ENCODE data around the gene ADAMTS17. TPM values are rescaled to one million over a fixed set of nuclear protein-coding genes. Genes with fewer than 3 reads are reported as not detected.

Gene ADAMTS17
- total RNA-seq, 1 donor from 2014 or later = 2.3 TPM

DNA sequence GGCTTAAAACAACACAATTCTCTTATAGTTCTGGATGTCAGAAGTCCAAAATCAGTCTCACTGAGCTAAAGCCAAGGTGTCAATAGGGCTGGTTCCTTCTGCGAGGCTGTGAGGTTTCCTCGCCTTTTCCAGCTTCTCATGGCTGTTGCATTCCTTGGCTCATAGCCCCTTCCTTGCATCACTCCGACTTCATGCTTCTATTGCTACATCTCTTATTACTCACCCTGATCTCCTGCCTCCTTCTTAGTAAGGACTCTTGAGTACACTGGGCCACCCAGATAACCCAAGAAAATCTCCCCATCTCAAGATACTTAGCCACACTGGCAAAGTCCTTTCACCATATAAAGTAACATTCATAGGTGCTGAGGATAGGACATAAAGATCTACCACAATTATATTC is 193.9 kb downstream of the ADAMTS17 start:
- TF ChIP-seq, protein P1, sequence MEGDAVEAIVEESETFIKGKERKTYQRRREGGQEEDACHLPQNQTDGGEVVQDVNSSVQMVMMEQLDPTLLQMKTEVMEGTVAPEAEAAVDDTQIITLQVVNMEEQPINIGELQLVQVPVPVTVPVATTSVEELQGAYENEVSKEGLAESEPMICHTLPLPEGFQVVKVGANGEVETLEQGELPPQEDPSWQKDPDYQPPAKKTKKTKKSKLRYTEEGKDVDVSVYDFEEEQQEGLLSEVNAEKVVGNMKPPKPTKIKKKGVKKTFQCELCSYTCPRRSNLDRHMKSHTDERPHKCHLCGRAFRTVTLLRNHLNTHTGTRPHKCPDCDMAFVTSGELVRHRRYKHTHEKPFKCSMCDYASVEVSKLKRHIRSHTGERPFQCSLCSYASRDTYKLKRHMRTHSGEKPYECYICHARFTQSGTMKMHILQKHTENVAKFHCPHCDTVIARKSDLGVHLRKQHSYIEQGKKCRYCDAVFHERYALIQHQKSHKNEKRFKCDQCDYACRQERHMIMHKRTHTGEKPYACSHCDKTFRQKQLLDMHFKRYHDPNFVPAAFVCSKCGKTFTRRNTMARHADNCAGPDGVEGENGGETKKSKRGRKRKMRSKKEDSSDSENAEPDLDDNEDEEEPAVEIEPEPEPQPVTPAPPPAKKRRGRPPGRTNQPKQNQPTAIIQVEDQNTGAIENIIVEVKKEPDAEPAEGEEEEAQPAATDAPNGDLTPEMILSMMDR (IDR thresholded peaks at IDR 0.05; ENCODE audit: insufficient read depth, low read length, poor library complexity, severe bottlenecking) = no peak
- Histone ChIP-seq H3K36me3 (ENCODE audit: control insufficient read depth, insufficient read depth, low read length) (no peaks in the 10 kb centered on the region), H3K4me3 (ENCODE audit: low read depth, low read length) (no peak overlapping the region), H3K27me3 (ENCODE audit: control insufficient read depth, insufficient read depth, low read length) (no peaks in the 10 kb centered on the region)
- no peak for DNase-seq (ENCODE audit: low read depth)

DNA sequence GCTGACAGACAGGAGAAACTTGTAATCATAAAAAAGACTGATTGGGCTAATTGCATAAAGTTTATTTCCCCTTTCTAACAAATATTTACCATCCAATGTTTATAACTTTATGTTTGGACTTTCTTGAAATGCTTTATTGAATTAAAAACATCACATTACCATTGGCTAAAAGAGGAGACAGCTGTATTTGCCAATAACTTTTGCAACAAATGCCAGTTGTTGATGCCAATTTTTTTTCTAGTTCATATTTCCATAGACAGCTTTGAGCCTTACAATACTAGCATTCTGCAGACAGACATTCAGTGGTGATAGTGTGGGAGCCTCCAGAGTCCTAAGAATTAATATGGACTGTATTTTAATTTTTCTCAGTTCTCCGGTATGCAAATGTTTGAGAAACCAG is 198.4 kb downstream of the ADAMTS17 start:
- Histone ChIP-seq H3K27me3 (ENCODE audit: control insufficient read depth, insufficient read depth, low read length) (no peaks in the 10 kb centered on the region), H3K4me3 (ENCODE audit: low read depth, low read length) (no peak overlapping the region)
- no peak for DNase-seq (ENCODE audit: low read depth)

DNA sequence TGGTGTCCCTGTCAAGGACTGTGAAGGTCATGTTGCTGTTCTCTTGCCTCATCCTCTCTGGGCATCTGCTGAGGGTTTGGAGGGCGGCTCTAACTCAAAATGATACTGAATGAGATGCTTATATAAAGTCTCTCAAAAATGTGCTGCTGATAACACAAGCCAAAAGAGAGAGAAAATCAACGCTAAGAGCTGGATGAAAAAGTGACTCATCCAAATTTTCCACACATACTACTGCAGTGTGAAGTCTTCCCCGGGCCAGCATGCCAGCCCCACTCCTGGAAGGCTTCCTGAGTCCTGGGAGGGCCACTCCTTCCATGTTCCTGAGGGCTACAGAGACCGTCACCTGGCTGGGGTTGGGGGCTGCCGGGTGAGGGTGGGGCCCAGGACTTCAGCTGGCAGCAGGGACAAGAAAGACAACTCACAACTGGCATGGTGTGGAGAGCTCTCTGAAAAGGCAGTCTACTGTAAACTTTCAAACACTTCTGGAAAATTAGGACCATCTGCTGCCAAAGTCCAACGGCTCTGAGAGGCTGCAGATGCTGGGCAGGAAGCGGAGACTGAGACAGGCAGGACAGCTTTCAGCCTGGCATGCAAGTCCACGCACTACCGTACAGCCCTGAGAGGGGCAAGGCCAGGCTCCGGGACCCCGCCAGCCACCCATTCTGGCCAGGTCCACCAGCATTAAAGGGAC is 200.3 kb downstream of the ADAMTS17 start:
- Histone ChIP-seq H3K4me3 (ENCODE audit: low read depth, low read length) (no peak overlapping the region), H3K36me3 (ENCODE audit: control insufficient read depth, insufficient read depth, low read length) (no peaks in the 10 kb centered on the region), H3K27me3 (ENCODE audit: control insufficient read depth, insufficient read depth, low read length) (no peaks in the 10 kb centered on the region)
- DNase-seq (ENCODE audit: low read depth) = no peak
- TF ChIP-seq, protein P1 (IDR thresholded peaks at IDR 0.05; ENCODE audit: insufficient read depth, low read length, poor library complexity, severe bottlenecking) = no peak

More for the DNA sequence above, 198.4 kb downstream of the ADAMTS17 start:
- TF ChIP-seq, protein P1 (IDR thresholded peaks at IDR 0.05; ENCODE audit: insufficient read depth, low read length, poor library complexity, severe bottlenecking) = no peak
- H3K36me3 ChIP-seq (ENCODE audit: control insufficient read depth, insufficient read depth, low read length) = no peaks in the 10 kb centered on the region

DNA sequence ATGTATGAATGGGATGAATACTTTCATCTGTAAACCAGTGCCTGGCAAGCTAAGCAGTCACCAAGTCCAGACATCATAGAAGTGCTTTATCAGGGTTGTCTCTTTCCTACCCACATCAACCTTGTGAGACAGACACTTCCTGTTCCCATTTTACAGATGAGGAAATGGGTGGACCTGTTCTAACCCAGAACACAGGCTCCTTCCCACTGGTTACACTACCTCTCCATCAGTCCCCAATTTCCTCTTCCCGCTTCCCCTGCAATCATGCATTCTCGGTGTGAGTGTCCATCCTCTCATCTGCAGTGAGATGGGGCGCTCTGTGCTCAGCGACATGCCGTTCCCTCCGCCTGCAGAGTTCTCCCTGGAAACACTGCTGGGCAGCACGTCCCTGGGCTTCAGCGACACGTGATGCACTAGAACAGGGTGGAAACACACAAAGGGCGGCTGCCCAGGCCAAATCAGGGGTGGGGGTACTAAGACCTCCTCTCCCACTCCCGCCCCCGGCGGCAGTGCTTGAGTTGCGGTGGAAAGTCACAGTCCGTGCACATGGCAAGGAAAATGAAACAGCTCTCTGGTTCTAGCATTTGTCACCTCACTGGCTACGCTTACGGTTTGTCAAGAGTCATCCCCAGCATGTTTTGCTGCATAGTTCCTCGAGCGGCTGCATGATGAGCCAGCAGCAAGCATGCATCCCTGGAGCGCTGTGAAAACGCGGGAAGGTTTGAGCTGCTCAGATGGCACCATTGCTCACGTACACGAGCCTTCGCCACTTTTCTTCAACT is 201.1 kb downstream of the ADAMTS17 start:
- no peaks in the 10 kb centered on the region for H3K36me3 ChIP-seq (ENCODE audit: control insufficient read depth, insufficient read depth, low read length)
- H3K4me3 ChIP-seq (ENCODE audit: low read depth, low read length) = no peak overlapping the region
- TF ChIP-seq, protein P1 (IDR thresholded peaks at IDR 0.05; ENCODE audit: insufficient read depth, low read length, poor library complexity, severe bottlenecking) = no peak
- no peaks in the 10 kb centered on the region for H3K27me3 ChIP-seq (ENCODE audit: control insufficient read depth, insufficient read depth, low read length)
- no peak for DNase-seq (ENCODE audit: low read depth)

DNA sequence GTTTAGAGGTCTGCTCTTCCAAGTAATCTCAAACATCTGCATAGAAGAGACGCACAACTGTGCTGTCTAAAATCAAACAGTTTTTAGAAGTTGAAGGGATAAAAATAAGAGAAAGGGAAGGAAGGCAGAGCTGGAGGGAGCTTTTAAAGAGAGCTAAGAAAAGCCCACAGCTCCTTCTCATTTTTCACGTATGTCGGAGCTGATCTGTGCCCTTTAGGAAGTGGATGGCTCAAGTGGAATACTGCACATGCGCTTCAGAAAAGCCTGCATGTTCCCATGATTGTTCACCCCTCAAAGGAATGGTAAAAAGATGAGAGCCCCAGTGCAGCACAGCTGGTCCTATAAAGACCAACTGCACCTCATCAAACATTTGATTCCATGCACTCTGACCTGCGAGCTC is 207.2 kb downstream of the ADAMTS17 start:
- TF ChIP-seq, protein P1 (IDR thresholded peaks at IDR 0.05; ENCODE audit: insufficient read depth, low read length, poor library complexity, severe bottlenecking) = no peak
- DNase-seq (ENCODE audit: low read depth) = no peak
- no peak overlapping the region for H3K4me3 ChIP-seq (ENCODE audit: low read depth, low read length)
- H3K36me3 ChIP-seq (ENCODE audit: control insufficient read depth, insufficient read depth, low read length) = no peaks in the 10 kb centered on the region
- H3K27me3 ChIP-seq (ENCODE audit: control insufficient read depth, insufficient read depth, low read length) = no peaks in the 10 kb centered on the region
